B cell (primary cell): ENCODE results near the gene GAREM1. TPM values are rescaled to one million over a fixed set of nuclear protein-coding genes. Genes with fewer than 3 reads are reported as not detected.

Experiments used
- ATAC-seq: fragments of 200-7000 bp; cut with Tn5 transposase; one replicate; pipeline ENCODE4 v1.10.0; 2021; ENCODE audit warnings: low read depth, mild to moderate bottlenecking, moderate number of reproducible peaks, moderate library complexity
- CTCF ChIA-PET: fragments of 350-600 bp; sonication (Branson Sonifier 250); formaldehyde crosslinking; loops from one replicate; lab custom pipeline; 2021; ENCODE audit warnings: antibody characterized with exemption, inconsistent platforms; lab: Charles Lee
- POLR2A ChIA-PET: fragments of 350-600 bp; sonication (Branson Sonifier 250); formaldehyde crosslinking; loops from one replicate; lab custom pipeline; 2021; ENCODE audit warnings: antibody characterized with exemption; lab: Charles Lee
- DNase-seq: peaks from one replicate; pipeline ENCODE4 v3.0.0; 2013
- H2AFZ ChIP-seq: 2 replicates; pipeline ENCODE4 v1.6.1; 2012; ENCODE audit warnings: mild to moderate bottlenecking, low read depth, low read length; ENCODE audit not compliant: insufficient read depth, poor library complexity, severe bottlenecking
- H3K27ac ChIP-seq, 2 donors: 1 replicate in 1 of 2; 2 replicates in 1 of 2; pipeline ENCODE4 v1.5.1; 2012 to 2013; ENCODE audit warnings: low read length in 2 of 2, mild to moderate bottlenecking in 2 of 2, moderate library complexity in 1 of 2
- H3K27me3 ChIP-seq, 4 experiments: fragments of 200-600 bp in 1 of 4; sonication (generic) in 1 of 4; replicated peaks in 1 of 4; 1 replicate in 2 of 4; 2 replicates in 2 of 4; pipeline versions ENCODE4 v1.6.1 to v1.7.0; 2013 to 2016; ENCODE audit warnings: low read length in 3 of 4, mild to moderate bottlenecking in 2 of 4, mixed read lengths in 1 of 4, moderate library complexity in 1 of 4; ENCODE audit not compliant: insufficient read depth in 4 of 4, control insufficient read depth in 3 of 4; ENCODE audit errors: control extremely low read depth in 1 of 4
- H3K36me3 ChIP-seq, 2 experiments: replicated peaks in 1 of 2; 1 replicate in 1 of 2; 2 replicates in 1 of 2; pipeline versions ENCODE4 v1.6.1 to v1.7.1; 2013; ENCODE audit warnings: low read length in 1 of 2; ENCODE audit not compliant: insufficient read depth in 2 of 2, control insufficient read depth in 1 of 2; ENCODE audit errors: control extremely low read depth in 1 of 2, extremely low read depth in 1 of 2
- H3K4me1 ChIP-seq, 2 donors: fragments of 200-600 bp in 1 of 2; sonication (generic) in 1 of 2; 1 replicate in 1 of 2; 2 replicates in 1 of 2; pipeline versions ENCODE4 v1.5.1 to v1.6.1; 2013 to 2017; ENCODE audit warnings: low read length in 2 of 2; ENCODE audit not compliant: control insufficient read depth in 2 of 2, insufficient read depth in 2 of 2
- H3K4me2 ChIP-seq: replicated peaks from 2 replicates; pipeline ENCODE3; 2012; ENCODE audit warnings: mild to moderate bottlenecking, low read depth, low read length; ENCODE audit not compliant: poor library complexity, severe bottlenecking
- H3K4me3 ChIP-seq, 5 experiments: fragments of 200-600 bp in 1 of 5; sonication (generic) in 1 of 5; 1 replicate in 3 of 5; 2 replicates in 2 of 5; pipeline versions ENCODE4 v1.5.1 to v1.7.0; 2011 to 2016; ENCODE audit warnings: low read length in 4 of 5, mild to moderate bottlenecking in 4 of 5, low read depth in 2 of 5, control low read depth in 1 of 5, moderate library complexity in 1 of 5; ENCODE audit not compliant: insufficient read depth in 1 of 5; ENCODE audit errors: control extremely low read depth in 1 of 5, extremely low read depth in 1 of 5
- H3K79me2 ChIP-seq: fragments of 200-600 bp; sonication (generic); one replicate; pipeline ENCODE4 v1.6.0; 2016; ENCODE audit warnings: low read length; ENCODE audit not compliant: control insufficient read depth, insufficient read depth
- H3K9ac ChIP-seq: fragments of 200-600 bp; sonication (generic); 2 replicates; pipeline ENCODE4 v1.6.1; 2017; ENCODE audit warnings: mild to moderate bottlenecking, low read length, moderate library complexity
- H3K9me3 ChIP-seq, 3 donors: one replicate each; pipeline versions ENCODE4 v1.6.1 to v1.7.1; 2013; ENCODE audit warnings: low read length in 2 of 3; ENCODE audit not compliant: control insufficient read depth in 2 of 3, insufficient read depth in 1 of 3; ENCODE audit errors: control extremely low read depth in 1 of 3
- H4K20me1 ChIP-seq: 2 replicates; pipeline ENCODE4 v1.6.0; 2012; ENCODE audit warnings: mild to moderate bottlenecking, low read length; ENCODE audit not compliant: insufficient read depth, control insufficient read depth, poor library complexity, severe bottlenecking
- H3K27ac Mint-ChIP-seq: one replicate; pipeline ENCODE4 v1.8.0; 2021; ENCODE audit warnings: mixed read lengths
- H3K27me3 Mint-ChIP-seq: one replicate; pipeline ENCODE4 v1.8.0; 2021; ENCODE audit warnings: mixed read lengths
- H3K4me1 Mint-ChIP-seq: one replicate; pipeline ENCODE4 v1.8.0; 2021; ENCODE audit warnings: mixed read lengths
- H3K4me3 Mint-ChIP-seq: one replicate; pipeline ENCODE4 v1.8.0; 2021; ENCODE audit warnings: mixed read lengths
- H3K9me3 Mint-ChIP-seq: one replicate; pipeline ENCODE4 v1.8.0; 2022; ENCODE audit warnings: mixed read lengths; ENCODE audit not compliant: insufficient read depth
- CTCF ChIP-seq: fragments of 200-600 bp; IDR thresholded peaks from one replicate; pipeline ENCODE4 v1.8.0; 2022; ENCODE audit warnings: antibody characterized with exemption, mild to moderate bottlenecking
- EZH2 ChIP-seq: IDR thresholded peaks from 2 replicates; pipeline ENCODE4 v1.6.1; 2012; ENCODE audit warnings: borderline replicate concordance, low read depth, mild to moderate bottlenecking, moderate library complexity, low read length; ENCODE audit not compliant: insufficient read depth, poor library complexity, severe bottlenecking
- WGBS: methylation state at CpG from one replicate; pipeline ENCODE4 v1.1.5; 2013; ENCODE audit warnings: missing lambda C conversion rate; ENCODE audit not compliant: insufficient coverage; 5-methylcytosine and 5-hydroxymethylcytosine counted together
- intact Hi-C: fragments of 100-400 bp; cut with micrococcal nuclease; formaldehyde crosslinking; loops from one replicate; pipeline ENCODE4 v1.10.0; 2022
- polyA plus RNA-seq: library from polyadenylated mRNA; depleted of rRNA; stranded (reverse); fragments of >200 nt; gene quantifications from 2 replicates; pipeline ENCODE4 v1.2.3, GENCODE V29; 2012
- total RNA-seq, 2 donors: library from RNA; stranded (reverse); fragments of 120-200 nt in 1 of 2; gene quantifications; 1 replicate in 1 of 2; 2 replicates in 1 of 2; pipeline versions ENCODE4 v1.2.3 to v1.2.4, GENCODE V29; 2013 to 2022

The GAREM1 gene
- total and polyA plus RNA-seq, 2 donors (not counting 1 experiment from before 2014, with no cell fraction given) = not detected

DNA sequence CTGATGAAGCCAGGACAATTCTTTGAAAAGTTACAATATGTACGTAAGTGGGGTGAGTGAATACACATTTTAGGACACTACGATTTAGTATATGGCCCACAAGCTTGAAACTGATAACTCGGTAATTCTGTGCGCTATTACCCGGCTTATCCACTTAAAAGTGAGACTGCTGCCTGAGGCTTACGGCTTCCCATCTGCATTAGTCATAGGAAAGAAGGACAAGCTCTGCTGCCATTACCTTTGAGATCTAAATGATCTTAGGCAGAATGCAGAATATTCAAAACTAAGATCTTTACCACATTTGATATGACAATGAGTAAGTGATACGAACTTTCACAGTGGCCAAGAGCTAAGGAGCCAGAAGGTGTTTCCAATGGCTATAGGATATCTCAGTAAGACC, 133.3 kb downstream of the GAREM1 start:
- Histone ChIP-seq H3K9me3 (no peaks in the 10 kb centered on the region), H3K4me2 (no peak overlapping the region), H3K36me3 (no peaks in the 10 kb centered on the region), H3K27ac (no peak overlapping the region), H4K20me1 (no peaks in the 10 kb centered on the region), H3K9ac (no peak overlapping the region), H3K4me3 (no peak overlapping the region), H2AFZ (no peak overlapping the region), H3K27me3 (no peaks in the 10 kb centered on the region), H3K79me2 (no peaks in the 10 kb centered on the region), H3K4me1 (no peaks in the 10 kb centered on the region)
- ATAC-seq = no peak
- no peak for DNase-seq
- Mint-ChIP-seq H3K4me1 (no peaks in the 10 kb centered on the region), H3K27me3 (peaks cover 10% of the 10 kb centered on the region), H3K27ac (no peak overlapping the region), H3K9me3 (no peaks in the 10 kb centered on the region), H3K4me3 (no peak overlapping the region)
- ChIA-PET CTCF (no interaction called here), POLR2A (no interaction called here)
- intact Hi-C loops = no loop called here
- TF ChIP-seq CTCF (no peak), EZH2 (no peak)
- WGBS = 98% methylated on average over 5 of the region's 7 CpGs

DNA sequence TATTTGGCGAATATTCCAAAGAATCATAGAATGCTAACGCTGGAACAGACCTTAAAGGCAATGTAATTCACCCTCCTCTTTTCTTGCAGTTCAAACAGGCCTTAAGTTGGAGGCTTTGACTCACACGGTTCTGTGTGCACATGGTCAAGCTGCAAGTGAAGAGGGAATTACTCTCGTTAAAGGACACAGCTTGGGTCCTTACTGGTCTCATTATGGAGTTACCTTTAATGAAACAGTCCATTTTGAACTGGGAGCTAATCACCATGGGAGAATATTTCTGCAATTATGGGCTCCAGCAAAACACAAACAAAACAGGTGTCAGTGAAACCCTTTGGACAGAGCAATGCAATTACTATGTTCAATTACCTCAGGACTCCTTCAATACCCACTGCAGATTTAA, 135.5 kb downstream of the GAREM1 start:
- no peaks in the 10 kb centered on the region for H3K4me1 ChIP-seq
- no peaks in the 10 kb centered on the region for H3K27me3 ChIP-seq
- CTCF ChIA-PET = no interaction called here
- no peak for TF ChIP-seq EZH2
- no peak for TF ChIP-seq CTCF
- no peak overlapping the region for H3K4me3 ChIP-seq
- no peak overlapping the region for H2AFZ ChIP-seq
- H3K9me3 ChIP-seq = no peaks in the 10 kb centered on the region
- H4K20me1 ChIP-seq = no peaks in the 10 kb centered on the region
- H3K4me2 ChIP-seq = no peak overlapping the region
- H3K36me3 ChIP-seq = no peaks in the 10 kb centered on the region
- no peak overlapping the region for H3K27ac ChIP-seq
- WGBS = 89% methylated on average over 2 of the region's 4 CpGs
- no peak for ATAC-seq
- H3K27ac Mint-ChIP-seq = no peak overlapping the region
- POLR2A ChIA-PET = no interaction called here
- peaks cover 13% of the 10 kb centered on the region for H3K27me3 Mint-ChIP-seq
- DNase-seq = no peak
- H3K4me3 Mint-ChIP-seq = no peak overlapping the region
- no peaks in the 10 kb centered on the region for H3K4me1 Mint-ChIP-seq
- H3K79me2 ChIP-seq = no peaks in the 10 kb centered on the region
- H3K9me3 Mint-ChIP-seq = no peaks in the 10 kb centered on the region
- H3K9ac ChIP-seq = no peak overlapping the region
- intact Hi-C loops = no loop called here
